CD8-positive, alpha-beta memory T cell (primary cell): ENCODE results near the gene GDF10. TPM values are rescaled to one million over a fixed set of nuclear protein-coding genes. Genes with fewer than 3 reads are reported as not detected.

Experiments
- CTCF ChIA-PET: fragments of 350-600 bp; sonication (Branson Sonifier 250); formaldehyde crosslinking; loops from one replicate; lab custom pipeline; 2021; ENCODE audit warnings: antibody characterized with exemption; lab: Charles Lee
- POLR2A ChIA-PET: fragments of 350-600 bp; sonication (Branson Sonifier 250); formaldehyde crosslinking; loops from one replicate; lab custom pipeline; 2021; ENCODE audit warnings: antibody characterized with exemption; lab: Charles Lee
- DNase-seq, 5 donors: peaks; one replicate each; pipeline versions ENCODE4 v3.0.0 to v3.0.0-alpha.2; 2020 to 2022; ENCODE audit warnings: mixed read lengths in 1 of 5
- H3K27ac ChIP-seq: one replicate; pipeline ENCODE4 v1.7.0; 2013; ENCODE audit warnings: low read depth, mild to moderate bottlenecking, low read length, moderate library complexity
- H3K27me3 ChIP-seq: 2 replicates; pipeline ENCODE4 v1.7.0; 2013; ENCODE audit warnings: low read length, mild to moderate bottlenecking; ENCODE audit not compliant: insufficient read depth, poor library complexity, severe bottlenecking
- H3K36me3 ChIP-seq: 2 replicates; pipeline ENCODE4 v1.7.0; 2013; ENCODE audit warnings: mild to moderate bottlenecking, low read length, moderate library complexity; ENCODE audit not compliant: insufficient read depth
- H3K4me1 ChIP-seq: 2 replicates; pipeline ENCODE4 v1.7.0; 2013; ENCODE audit warnings: mild to moderate bottlenecking, low read length, moderate library complexity; ENCODE audit not compliant: insufficient read depth
- H3K4me3 ChIP-seq: 2 replicates; pipeline ENCODE4 v1.7.0; 2013; ENCODE audit warnings: mild to moderate bottlenecking, low read length
- H3K9me3 ChIP-seq: 2 replicates; pipeline ENCODE4 v1.7.0; 2013; ENCODE audit warnings: mild to moderate bottlenecking, low read length
- H3K27ac Mint-ChIP-seq, 8 donors: one replicate each; pipeline ENCODE4 v1.8.0; 2020 to 2021; ENCODE audit warnings: mixed read lengths in 8 of 8, mild to moderate bottlenecking in 6 of 8, inconsistent platforms in 3 of 8, moderate library complexity in 3 of 8
- H3K27me3 Mint-ChIP-seq, 2 donors: one replicate each; pipeline ENCODE4 v1.8.0; 2020 to 2021; ENCODE audit warnings: mixed read lengths in 2 of 2, mild to moderate bottlenecking in 1 of 2, moderate library complexity in 1 of 2
- H3K36me3 Mint-ChIP-seq, 3 donors: one replicate each; pipeline ENCODE4 v1.8.0; 2020 to 2021; ENCODE audit warnings: mixed read lengths in 3 of 3, inconsistent platforms in 1 of 3, mild to moderate bottlenecking in 1 of 3
- H3K4me1 Mint-ChIP-seq, 3 donors: one replicate each; pipeline ENCODE4 v1.8.0; 2020 to 2021; ENCODE audit warnings: mixed read lengths in 3 of 3, inconsistent platforms in 1 of 3, mild to moderate bottlenecking in 1 of 3
- H3K4me3 Mint-ChIP-seq, 7 donors: one replicate each; pipeline ENCODE4 v1.8.0; 2020 to 2021; ENCODE audit warnings: mixed read lengths in 7 of 7, mild to moderate bottlenecking in 6 of 7, moderate library complexity in 4 of 7, inconsistent platforms in 2 of 7
- H3K9me3 Mint-ChIP-seq, 5 donors: one replicate each; pipeline ENCODE4 v1.8.0; 2020 to 2022; ENCODE audit warnings: mixed read lengths in 5 of 5, mild to moderate bottlenecking in 3 of 5, moderate library complexity in 2 of 5, inconsistent platforms in 1 of 5
- polyA plus RNA-seq: library from polyadenylated mRNA; unstranded; fragments of 300-500 nt; fragmentation: Illumina TruSeq; gene quantifications from one replicate; pipeline ENCODE4 v1.2.3, GENCODE V29; 2021
- total RNA-seq, 2 experiments: library from RNA; stranded (reverse); gene quantifications; one replicate each; pipeline ENCODE4 v1.2.3, GENCODE V29; 2021

The GDF10 gene
- total and polyA plus RNA-seq, 3 experiments from 2014 or later, result 0.18 to 0.24 (median 0.21) TPM

DNA sequence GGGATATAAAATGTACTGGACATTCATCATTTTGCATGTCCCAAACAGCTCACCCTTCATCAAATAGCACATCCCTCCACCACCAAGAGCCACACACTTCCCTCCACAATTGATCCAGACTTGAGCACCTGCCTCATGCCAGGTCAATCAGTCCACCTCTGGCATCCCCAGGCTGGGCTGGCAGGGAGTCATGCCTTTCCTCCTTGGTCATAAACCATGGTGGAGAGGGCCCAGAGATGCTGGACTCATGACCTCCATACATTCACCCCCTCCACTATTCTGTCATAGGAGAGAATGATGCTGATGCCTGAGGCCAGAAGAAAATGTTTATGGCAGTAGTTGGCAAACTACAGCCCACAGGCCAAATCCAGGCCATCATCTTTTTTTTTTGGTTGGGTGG is 16.1 kb upstream of the GDF10 start:
- no peak overlapping the region for H3K27ac ChIP-seq
- Mint-ChIP-seq H3K36me3 (no peaks in the 10 kb centered on the region), H3K27ac (no peak overlapping the region), H3K4me1 (peaks cover 17 to 25% (median 21%) of the 10 kb centered on the region in 3 donors), H3K27me3 (peaks cover 0 to 3% of the 10 kb centered on the region in 2 donors), H3K9me3 (no peaks in the 10 kb centered on the region), H3K4me3 (no peak overlapping the region)
- no peaks in the 10 kb centered on the region for H3K36me3 ChIP-seq
- H3K4me3 ChIP-seq, result no peak overlapping the region
- H3K4me1 ChIP-seq, result peaks cover 27% of the 10 kb centered on the region
- no peaks in the 10 kb centered on the region for H3K9me3 ChIP-seq
- ChIA-PET POLR2A (no interaction called here), CTCF (interaction anchor here (1.2 kb wide), 1 partner anchor 28 kb away, joined by 5 read pairs; no protein-coding TSS in a partner anchor)
- no peak for DNase-seq
- no peaks in the 10 kb centered on the region for H3K27me3 ChIP-seq

DNA sequence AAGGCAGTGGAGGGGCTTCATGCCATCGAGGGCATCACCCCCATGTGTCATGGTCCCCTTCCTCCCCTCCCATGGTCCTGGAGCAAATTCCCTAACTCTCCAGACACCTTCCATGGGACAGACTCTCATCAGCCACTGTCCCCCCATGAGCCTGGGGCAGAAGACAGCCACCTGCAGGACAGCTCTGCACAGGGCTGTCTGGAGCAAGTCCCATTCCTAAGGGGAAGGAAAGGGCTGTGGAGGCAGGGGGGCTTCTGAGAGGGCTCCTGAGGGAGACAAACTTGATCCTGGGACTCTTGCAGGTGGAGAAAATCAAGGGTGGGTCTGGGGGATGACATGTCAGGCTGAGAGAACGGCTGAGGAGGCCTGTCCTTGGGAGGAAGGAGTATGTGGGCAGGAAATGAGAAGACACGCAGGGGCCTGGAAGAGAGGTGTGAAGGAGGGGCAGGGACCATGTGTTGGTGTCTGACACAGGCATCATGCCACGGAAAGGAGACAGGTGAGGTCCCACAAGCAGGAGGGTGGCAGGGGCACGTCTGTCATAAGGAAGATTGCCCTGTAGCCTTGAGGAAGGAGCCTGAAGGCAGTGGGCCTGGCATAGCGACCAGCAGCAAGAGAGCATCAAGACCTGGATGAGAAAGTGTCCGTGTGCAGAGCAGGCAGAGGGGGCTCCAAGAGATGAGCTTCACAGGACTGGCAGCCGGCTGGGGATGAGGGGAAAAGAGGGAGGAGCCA is 14.4 kb upstream of the GDF10 start:
- no peak overlapping the region for H3K4me3 ChIP-seq
- POLR2A ChIA-PET, result no interaction called here
- H3K9me3 Mint-ChIP-seq, result no peaks in the 10 kb centered on the region
- H3K27ac Mint-ChIP-seq, result peak overlapping the region in 3 of 8 donors; percentile 18 to 57 (median 28)
- DNase-seq, result no peak
- H3K27me3 Mint-ChIP-seq, result peaks cover 0 to 5% of the 10 kb centered on the region in 2 donors
- peaks cover 16 to 22% (median 17%) of the 10 kb centered on the region in 3 donors for H3K4me1 Mint-ChIP-seq
- H3K27me3 ChIP-seq, result no peaks in the 10 kb centered on the region
- CTCF ChIA-PET, result interaction anchor here (1.5 kb wide), 1 partner anchor 237 kb away, joined by 7 read pairs; no protein-coding TSS in a partner anchor
- H3K4me1 ChIP-seq, result peaks cover 27% of the 10 kb centered on the region
- peak overlapping the region in 1 of 7 donors; percentile 1 for H3K4me3 Mint-ChIP-seq
- H3K36me3 ChIP-seq, result no peaks in the 10 kb centered on the region
- no peaks in the 10 kb centered on the region for H3K36me3 Mint-ChIP-seq
- no peak overlapping the region for H3K27ac ChIP-seq
- no peaks in the 10 kb centered on the region for H3K9me3 ChIP-seq

GRCh38 chr10:47286116-47286505 is 13.9 kb upstream of the GDF10 start:
- Mint-ChIP-seq H3K4me3 (peak overlapping the region in 1 of 7 donors; percentile 1), H3K9me3 (no peaks in the 10 kb centered on the region), H3K27ac (peak overlapping the region in 2 of 8 donors; percentile 3 to 57), H3K27me3 (peaks cover 0 to 5% of the 10 kb centered on the region in 2 donors), H3K4me1 (peaks cover 16 to 22% (median 17%) of the 10 kb centered on the region in 3 donors), H3K36me3 (no peaks in the 10 kb centered on the region)
- no peaks in the 10 kb centered on the region for H3K27me3 ChIP-seq
- peaks cover 27% of the 10 kb centered on the region for H3K4me1 ChIP-seq
- no peak for DNase-seq
- no peak overlapping the region for H3K27ac ChIP-seq
- H3K4me3 ChIP-seq, result no peak overlapping the region
- ChIA-PET CTCF (interaction anchor here (1.5 kb wide), 1 partner anchor 238 kb away, joined by 7 read pairs; no protein-coding TSS in a partner anchor), POLR2A (no interaction called here)
- no peaks in the 10 kb centered on the region for H3K36me3 ChIP-seq
- no peaks in the 10 kb centered on the region for H3K9me3 ChIP-seq

DNA sequence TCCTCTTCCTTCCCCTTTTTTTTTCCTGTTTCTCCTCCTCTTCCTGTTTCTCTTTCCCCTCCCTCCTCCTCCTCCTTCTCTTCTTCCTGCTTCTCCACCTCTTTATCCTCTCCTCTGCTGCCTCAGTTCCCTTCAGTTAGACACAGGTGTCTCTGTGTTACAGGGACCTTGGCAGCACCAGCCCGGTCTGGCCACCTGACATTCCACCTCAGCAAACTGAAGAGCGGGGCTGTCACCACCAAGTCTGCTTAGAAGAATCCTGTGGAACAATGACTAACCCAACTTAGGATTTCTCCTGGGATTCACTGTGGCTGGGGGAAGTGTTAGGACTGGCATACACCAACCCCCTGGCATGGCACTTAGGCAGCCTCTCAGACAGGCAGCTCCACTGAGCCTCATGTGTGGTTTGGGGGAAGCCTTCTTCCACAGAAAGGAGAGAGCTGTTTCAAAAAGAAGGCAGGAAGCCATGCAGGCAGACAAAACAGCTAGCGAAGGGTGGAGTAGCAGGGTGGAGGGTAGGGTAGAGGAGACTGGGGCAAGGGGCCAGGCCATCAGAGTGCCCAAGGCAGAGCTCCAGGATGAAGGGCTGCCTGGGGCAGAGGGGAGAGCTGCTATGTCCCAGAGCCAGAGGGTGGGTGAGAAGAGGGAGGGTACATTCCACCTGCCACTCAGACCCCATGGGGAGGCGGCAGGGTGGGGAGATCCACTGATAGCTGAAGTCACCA is 13.2 kb upstream of the GDF10 start:
- POLR2A ChIA-PET, result no interaction called here
- DNase-seq, result peak in 1 of 5 donors; percentile 9
- H3K27ac ChIP-seq, result no peak overlapping the region
- Mint-ChIP-seq H3K27me3 (peaks cover 0 to 7% of the 10 kb centered on the region in 2 donors), H3K9me3 (no peaks in the 10 kb centered on the region), H3K4me3 (peak overlapping the region in 1 of 7 donors; percentile 3), H3K27ac (peak overlapping the region in 4 of 8 donors; percentile 3 to 51 (median 36)), H3K36me3 (no peaks in the 10 kb centered on the region), H3K4me1 (peaks cover 16 to 22% (median 16%) of the 10 kb centered on the region in 3 donors)
- CTCF ChIA-PET, result interaction anchor here (1.5 kb wide), 1 partner anchor 239 kb away, joined by 7 read pairs; no protein-coding TSS in a partner anchor
- no peaks in the 10 kb centered on the region for H3K9me3 ChIP-seq
- no peak overlapping the region for H3K4me3 ChIP-seq
- no peaks in the 10 kb centered on the region for H3K27me3 ChIP-seq
- no peaks in the 10 kb centered on the region for H3K36me3 ChIP-seq
- peaks cover 27% of the 10 kb centered on the region for H3K4me1 ChIP-seq

DNA sequence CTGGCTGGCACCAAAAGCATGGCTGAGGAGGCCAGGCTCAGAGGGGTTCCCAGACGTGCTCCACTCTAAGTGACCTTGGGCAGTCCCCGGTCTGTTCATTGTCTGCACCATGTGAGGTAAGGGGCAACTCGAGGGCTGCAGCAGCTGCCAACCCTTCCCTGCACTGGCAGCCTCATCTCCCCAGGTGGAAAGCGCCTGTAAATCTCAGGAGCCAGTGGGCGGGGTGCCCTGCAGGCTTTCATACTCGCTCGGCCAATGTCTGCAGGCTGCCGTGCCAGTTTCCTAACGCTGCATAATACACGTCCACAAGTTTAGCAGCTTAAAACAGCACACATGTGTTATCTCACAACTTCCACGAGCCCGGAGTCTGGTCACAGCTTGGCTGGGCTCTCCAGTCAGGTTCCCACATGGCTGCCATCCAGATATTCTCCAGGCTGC is 12.6 kb upstream of the GDF10 start:
- ChIA-PET POLR2A (no interaction called here), CTCF (interaction anchor here (1.2 to 1.5 kb wide), 2 partner anchors 23 to 239 kb away, joined by 4 to 7 read pairs; no protein-coding TSS in a partner anchor)
- H3K9me3 ChIP-seq, result no peaks in the 10 kb centered on the region

GRCh38 chr10:47287805-47288204 is 12.2 kb upstream of the GDF10 start:
- H3K4me1 Mint-ChIP-seq, result peaks cover 16 to 22% (median 16%) of the 10 kb centered on the region in 3 donors
- H3K27ac Mint-ChIP-seq, result no peak overlapping the region
- Histone ChIP-seq H3K9me3 (no peaks in the 10 kb centered on the region), H3K36me3 (no peaks in the 10 kb centered on the region), H3K27me3 (no peaks in the 10 kb centered on the region), H3K4me1 (peaks cover 27% of the 10 kb centered on the region), H3K27ac (no peak overlapping the region), H3K4me3 (no peak overlapping the region)
- no peaks in the 10 kb centered on the region for H3K36me3 Mint-ChIP-seq
- no peak for DNase-seq
- H3K4me3 Mint-ChIP-seq, result no peak overlapping the region
- H3K27me3 Mint-ChIP-seq, result peaks cover 0 to 6% of the 10 kb centered on the region in 2 donors
- no peaks in the 10 kb centered on the region for H3K9me3 Mint-ChIP-seq
- CTCF ChIA-PET, result interaction anchor here (1.2 kb wide), 1 partner anchor 23 kb away, joined by 4 read pairs; no protein-coding TSS in a partner anchor
- POLR2A ChIA-PET, result no interaction called here

More for the DNA sequence above, 12.6 kb upstream of the GDF10 start:
- Histone ChIP-seq H3K36me3 (no peaks in the 10 kb centered on the region), H3K4me1 (peaks cover 27% of the 10 kb centered on the region), H3K27me3 (no peaks in the 10 kb centered on the region), H3K27ac (no peak overlapping the region), H3K4me3 (no peak overlapping the region)
- Mint-ChIP-seq H3K27ac (no peak overlapping the region), H3K27me3 (peaks cover 0 to 6% of the 10 kb centered on the region in 2 donors), H3K36me3 (no peaks in the 10 kb centered on the region), H3K4me3 (no peak overlapping the region), H3K9me3 (no peaks in the 10 kb centered on the region), H3K4me1 (peaks cover 16 to 22% (median 16%) of the 10 kb centered on the region in 3 donors)
- no peak for DNase-seq

GRCh38 chr10:47288236-47288635 is 11.8 kb upstream of the GDF10 start:
- ChIA-PET POLR2A (no interaction called here), CTCF (interaction anchor here (1.2 to 1.6 kb wide), 2 partner anchors 12 to 22 kb away, joined by 3 to 4 read pairs; no protein-coding TSS in a partner anchor)
- Mint-ChIP-seq H3K27ac (no peak overlapping the region), H3K36me3 (no peaks in the 10 kb centered on the region), H3K9me3 (no peaks in the 10 kb centered on the region), H3K27me3 (peaks cover 0 to 6% of the 10 kb centered on the region in 2 donors), H3K4me3 (no peak overlapping the region), H3K4me1 (peaks cover 16 to 22% (median 16%) of the 10 kb centered on the region in 3 donors)
- H3K27ac ChIP-seq, result no peak overlapping the region
- H3K36me3 ChIP-seq, result no peaks in the 10 kb centered on the region
- H3K4me1 ChIP-seq, result peaks cover 27% of the 10 kb centered on the region
- H3K9me3 ChIP-seq, result no peaks in the 10 kb centered on the region
- DNase-seq, result no peak
- H3K4me3 ChIP-seq, result no peak overlapping the region
- no peaks in the 10 kb centered on the region for H3K27me3 ChIP-seq
